GM12878 (cell line): Measurements from ENCODE around the gene CXCL9. TPM values are rescaled to one million over a fixed set of nuclear protein-coding genes. Genes with fewer than 3 reads are reported as not detected.
A peak's percentile ranks its signal among the peaks of the same experiment; 100 is the strongest.

Experiments
- BCL11A ChIP-seq: IDR thresholded peaks from 2 replicates; pipeline ENCODE4 v1.6.1; 2011; ENCODE audit warnings: low read depth, low read length
- FOXM1 ChIP-seq: IDR thresholded peaks from 2 replicates; pipeline ENCODE4 v1.6.1; 2012; ENCODE audit warnings: low read depth, mild to moderate bottlenecking, inconsistent platforms, low read length, moderate library complexity
- HDAC2 ChIP-seq: fragments of 200-600 bp; sonication (generic); IDR thresholded peaks from 2 replicates; pipeline ENCODE4 v1.6.1; 2017
- HSF1 ChIP-seq: fragments of 150-350 bp; IDR thresholded peaks from 2 replicates; pipeline ENCODE4 v1.6.1; 2014; ENCODE audit warnings: mild to moderate bottlenecking, low read depth, low read length
- IRF4 ChIP-seq: IDR thresholded peaks from 2 replicates; pipeline ENCODE4 v1.6.1; 2011; ENCODE audit warnings: low read depth, low read length
- IRF5 ChIP-seq: fragments of 450-650 bp; IDR thresholded peaks from 2 replicates; pipeline ENCODE4 v1.6.1; 2017; ENCODE audit warnings: borderline replicate concordance
- MTA3 ChIP-seq: IDR thresholded peaks from 2 replicates; pipeline ENCODE4 v1.6.1; 2012; ENCODE audit warnings: low read length, inconsistent platforms, borderline replicate concordance
- NFIC ChIP-seq: IDR thresholded peaks from 2 replicates; pipeline ENCODE4 v1.6.1; 2012; ENCODE audit warnings: low read depth, mild to moderate bottlenecking, inconsistent platforms, low read length, moderate library complexity
- NKRF ChIP-seq: fragments of 450-650 bp; conservative IDR thresholded peaks from 2 replicates; pipeline ENCODE4 v1.6.1; 2017; ENCODE audit warnings: mild to moderate bottlenecking, moderate library complexity
- ZBTB33 ChIP-seq: fragments of 450-650 bp; IDR thresholded peaks from 2 replicates; pipeline ENCODE4 v1.6.1; 2017; ENCODE audit warnings: mild to moderate bottlenecking
- ZNF207 ChIP-seq: fragments of 450-650 bp; IDR thresholded peaks from 2 replicates; pipeline ENCODE4 v1.6.1; 2014; ENCODE audit warnings: antibody characterized with exemption, mild to moderate bottlenecking, borderline replicate concordance
- polyA plus RNA-seq, 11 experiments: library from polyadenylated mRNA; depleted of rRNA in 4 of 11; unstranded in 6 of 11; stranded (reverse) in 5 of 11; fragments of >200 nt; fragmentation: Nextera tagmentation in 4 of 11; fragmentation: Illumina TruSeq in 1 of 11; extraction: Ambion mirVana in 4 of 11; extraction: Trizol in 1 of 11; gene quantifications; 1 replicate in 1 of 11; 2 replicates in 10 of 11; pipeline versions ENCODE4 v1.2.1 to v1.2.3, GENCODE V29; 2011 to 2016; ENCODE audit warnings: inconsistent platforms in 2 of 11, missing spikeins in 2 of 11, low read depth in 1 of 11
- total RNA-seq, 4 experiments: library from RNA; depleted of rRNA in 3 of 4; stranded (reverse); fragments of >200 nt in 3 of 4; fragmentation: Illumina TruSeq in 1 of 4; extraction: Trizol in 1 of 4; gene quantifications; 2 replicates each; pipeline versions ENCODE4 v1.2.1 to v1.2.3, GENCODE V29; 2013 to 2021

The CXCL9 gene
- total and polyA plus RNA-seq, 10 of the 15 experiments (the other 5 are each of a cell fraction or from before 2014, with no cell fraction given) = 0.03 to 0.46 (median 0.22) TPM; not detected in 1

- TF ChIP-seq NFIC (peak; percentile 54; the same call in 1 of the 2 replicates), IRF4 (peak; percentile 77; the same call in 1 of the 2 replicates), BCL11A (peak; percentile 71), MTA3 (no peak), IRF5 (no peak), HDAC2 (no peak), HSF1 (no peak), ZBTB33 (no peak), ZNF207 (no peak), NKRF (no peak), FOXM1 (no peak; the same call in 1 of the 2 replicates)
Measured at GRCh38 chr4:76016393-76016792, 9.1 kb upstream of the CXCL9 start (continued).
